NOMO-1 (cell line): ENCODE results near the gene SLCO1B1.

ENCODE experiments used
- DNase-seq, 2 experiments: peaks; one replicate each; lab custom pipeline; 2025; ENCODE audit not compliant: unreplicated experiment in 2 of 2; lab: John Stamatoyannopoulos, UW

Gene SLCO1B1

GRCh38 chr12:21220266-21220665, 89.3 kb downstream of the SLCO1B1 start:
- no peak for DNase-seq

- DNase-seq: no peak
Observed at GRCh38 chr12:21221072-21221471, 90.1 kb downstream of the SLCO1B1 start.

- peak in 1 of 2 experiments; percentile 19 for DNase-seq
Observed at GRCh38 chr12:21221778-21222177, 90.8 kb downstream of the SLCO1B1 start.

- no peak for DNase-seq
Observed at GRCh38 chr12:21223930-21224329, 92.9 kb downstream of the SLCO1B1 start.

- DNase-seq: no peak
Observed at GRCh38 chr12:21234395-21234794, 103.4 kb downstream of the SLCO1B1 start.

- no peak for DNase-seq
Observed at GRCh38 chr12:21239866-21240265, 108.9 kb downstream of the SLCO1B1 start.

DNA sequence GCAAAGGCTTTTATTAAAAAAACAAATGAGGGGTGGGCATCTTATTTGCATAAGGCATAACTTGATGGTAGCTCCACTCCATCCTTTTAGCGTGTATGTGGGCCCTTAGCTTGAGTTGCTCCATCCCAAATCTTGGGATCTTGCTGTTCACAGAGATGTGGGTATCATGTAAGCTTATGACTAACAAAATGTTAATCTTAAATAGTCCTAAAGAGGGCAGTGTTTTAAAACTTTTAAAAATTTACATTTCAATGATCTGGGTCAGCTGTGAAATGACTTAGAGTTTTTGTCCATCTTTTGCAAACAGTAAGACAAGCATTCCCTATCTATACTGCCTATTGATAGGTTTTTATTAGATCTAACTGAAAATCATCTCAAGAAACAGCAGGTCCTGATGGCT, 117.7 kb downstream of the SLCO1B1 start:
- peak in 1 of 2 experiments; percentile 3 for DNase-seq

- DNase-seq: no peak
Observed at GRCh38 chr12:21252070-21252469, 121.1 kb downstream of the SLCO1B1 start.

DNA sequence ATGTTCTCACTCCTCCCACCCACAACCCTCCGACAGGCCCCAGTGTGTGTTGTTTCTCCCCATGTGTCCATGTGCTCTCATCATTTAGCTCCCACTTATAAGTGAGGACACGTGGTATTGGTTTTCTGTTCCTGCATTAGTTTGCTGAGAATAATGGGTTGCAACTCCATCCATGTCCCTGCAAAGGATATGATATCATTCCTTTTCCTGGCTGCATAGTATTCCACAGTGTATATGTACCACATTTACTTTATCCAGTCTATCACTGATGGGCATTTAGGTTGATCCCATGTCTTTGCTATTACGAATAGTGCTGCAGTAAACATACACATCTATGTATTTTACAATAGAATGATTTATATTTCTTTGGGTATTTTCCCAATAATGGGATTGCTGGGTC, 126.2 kb downstream of the SLCO1B1 start:
- no peak for DNase-seq

GRCh38 chr12:21264232-21264631, 133.2 kb downstream of the SLCO1B1 start:
- DNase-seq: no peak

- peak; percentile 38 to 81 for DNase-seq
Observed at GRCh38 chr12:21265932-21266331, 134.9 kb downstream of the SLCO1B1 start.

DNA sequence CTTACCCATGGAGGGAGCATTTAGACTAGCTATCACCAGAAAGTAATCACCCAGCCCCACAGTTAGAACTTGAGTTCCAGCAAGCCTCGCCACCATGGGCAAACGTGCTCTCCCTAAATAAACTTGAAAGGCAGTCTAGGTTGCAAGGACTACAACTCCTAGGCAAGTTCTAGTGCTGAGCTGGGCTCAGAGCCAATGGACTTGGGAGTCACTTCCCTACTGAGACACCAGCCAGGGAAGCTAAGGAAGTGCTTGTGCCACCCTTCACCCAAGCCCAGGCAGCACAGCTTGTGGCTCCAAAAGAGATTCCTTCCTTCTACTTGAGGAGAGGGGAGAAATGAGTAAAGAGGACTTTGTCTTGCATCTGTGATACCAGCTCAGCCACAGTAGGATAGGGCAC, 145.8 kb downstream of the SLCO1B1 start:
- DNase-seq: no peak
